ENCODE results near the gene TRAPPC8.

GRCh38 chr18:31793531-31793930 lies 149.4 kb downstream of the TRAPPC8 start:
- TF ChIP-seq CTCF (IDR thresholded peaks at IDR 0.05; ENCODE audit: borderline replicate concordance, extremely low read depth, low read length, poor library complexity, severe bottlenecking) (no peak), EZH2 (IDR thresholded peaks at IDR 0.05; ENCODE audit: borderline replicate concordance, low read depth, low read length, severe bottlenecking) (no peak)

Measured in DND-41 (cell line).